Inflammatory macrophage (primary cell): Measurements from ENCODE around the gene DNASE1L1.

Experiments
- DNase-seq, 2 donors: peaks; one replicate each; pipeline ENCODE4 v3.0.0-alpha.2; 2020 to 2022

The DNASE1L1 gene

GRCh38 chrX:154436374-154436982 is 27.4 kb upstream of the DNASE1L1 start:
- DNase-seq: peak in 1 of 2 donors; percentile 51

- DNase-seq: no peak
Measured at GRCh38 chrX:154435171-154435733, 26.2 kb upstream of the DNASE1L1 start.

GRCh38 chrX:154434394-154435168 is 25.5 kb upstream of the DNASE1L1 start:
- no peak for DNase-seq

GRCh38 chrX:154433605-154434004 is 24.6 kb upstream of the DNASE1L1 start:
- no peak for DNase-seq

- DNase-seq: no peak
Measured at GRCh38 chrX:154432210-154432609, 23.2 kb upstream of the DNASE1L1 start.

- DNase-seq: peak; percentile 80 to 90
Measured at GRCh38 chrX:154431341-154431740, 22.3 kb upstream of the DNASE1L1 start.

GRCh38 chrX:154430916-154431315 is 21.9 kb upstream of the DNASE1L1 start:
- DNase-seq: peak; percentile 70 to 84

GRCh38 chrX:154430479-154430878 is 21.4 kb upstream of the DNASE1L1 start:
- DNase-seq: peak in 1 of 2 donors; percentile 47

- DNase-seq: peak; percentile 38 to 57
Measured at GRCh38 chrX:154429711-154430110, 20.7 kb upstream of the DNASE1L1 start.

- DNase-seq: peak; percentile 92 to 95
Measured at GRCh38 chrX:154428176-154429171, 19.4 kb upstream of the DNASE1L1 start, which contains the start of gene ATP6AP1. ATP6AP1 (plus strand) TSS chrX:154428677; CDS start chrX:154428693, 16 bp downstream.

- peak; percentile 34 to 50 for DNase-seq
Measured at GRCh38 chrX:154426916-154427770, 18.1 kb upstream of the DNASE1L1 start.

- DNase-seq: no peak
Measured at GRCh38 chrX:154420402-154420756, 11.3 kb upstream of the DNASE1L1 start.

- no peak for DNase-seq
Measured at GRCh38 chrX:154419688-154420401, 10.8 kb upstream of the DNASE1L1 start.

GRCh38 chrX:154419189-154419588 is 10.1 kb upstream of the DNASE1L1 start:
- no peak for DNase-seq

- no peak for DNase-seq
Measured at GRCh38 chrX:154417157-154417556, 8.1 kb upstream of the DNASE1L1 start.

GRCh38 chrX:154413142-154413541 is 4.1 kb upstream of the DNASE1L1 start:
- DNase-seq: no peak

- DNase-seq: peak; percentile 38 to 45
Measured at GRCh38 chrX:154412468-154412867, 3.4 kb upstream of the DNASE1L1 start.

GRCh38 chrX:154411981-154412340 is 2.9 kb upstream of the DNASE1L1 start:
- DNase-seq: peak; percentile 25 to 64

GRCh38 chrX:154408659-154409221 is 314 bp downstream of the DNASE1L1 start:
- no peak for DNase-seq

GRCh38 chrX:154404625-154405192 is 4.3 kb downstream of the DNASE1L1 start:
- no peak for DNase-seq
